ENCODE measurements around the gene MYOM3.

MYOM3 gene

GRCh38 chr1:24089743-24090555 lies 22.0 kb downstream of the MYOM3 start:
- DNase-seq (ENCODE audit: low read depth, low spot score): no peak
- TF ChIP-seq, protein P1, sequence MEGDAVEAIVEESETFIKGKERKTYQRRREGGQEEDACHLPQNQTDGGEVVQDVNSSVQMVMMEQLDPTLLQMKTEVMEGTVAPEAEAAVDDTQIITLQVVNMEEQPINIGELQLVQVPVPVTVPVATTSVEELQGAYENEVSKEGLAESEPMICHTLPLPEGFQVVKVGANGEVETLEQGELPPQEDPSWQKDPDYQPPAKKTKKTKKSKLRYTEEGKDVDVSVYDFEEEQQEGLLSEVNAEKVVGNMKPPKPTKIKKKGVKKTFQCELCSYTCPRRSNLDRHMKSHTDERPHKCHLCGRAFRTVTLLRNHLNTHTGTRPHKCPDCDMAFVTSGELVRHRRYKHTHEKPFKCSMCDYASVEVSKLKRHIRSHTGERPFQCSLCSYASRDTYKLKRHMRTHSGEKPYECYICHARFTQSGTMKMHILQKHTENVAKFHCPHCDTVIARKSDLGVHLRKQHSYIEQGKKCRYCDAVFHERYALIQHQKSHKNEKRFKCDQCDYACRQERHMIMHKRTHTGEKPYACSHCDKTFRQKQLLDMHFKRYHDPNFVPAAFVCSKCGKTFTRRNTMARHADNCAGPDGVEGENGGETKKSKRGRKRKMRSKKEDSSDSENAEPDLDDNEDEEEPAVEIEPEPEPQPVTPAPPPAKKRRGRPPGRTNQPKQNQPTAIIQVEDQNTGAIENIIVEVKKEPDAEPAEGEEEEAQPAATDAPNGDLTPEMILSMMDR (IDR thresholded peaks at IDR 0.05; ENCODE audit: low read depth, low read length): no peak
- H3K4me3 ChIP-seq (ENCODE audit: low read depth, low read length): no peak overlapping the region
- in situ Hi-C loops (cut with HindIII; ENCODE audit: low sequenced_read_pairs): no loop called here

GRCh38 chr1:24089027-24089742 lies 22.8 kb downstream of the MYOM3 start:
- TF ChIP-seq, protein P1 (IDR thresholded peaks at IDR 0.05; ENCODE audit: low read depth, low read length): no peak
- in situ Hi-C loops (cut with HindIII; ENCODE audit: low sequenced_read_pairs): no loop called here
- DNase-seq (ENCODE audit: low read depth, low spot score): no peak

DNA sequence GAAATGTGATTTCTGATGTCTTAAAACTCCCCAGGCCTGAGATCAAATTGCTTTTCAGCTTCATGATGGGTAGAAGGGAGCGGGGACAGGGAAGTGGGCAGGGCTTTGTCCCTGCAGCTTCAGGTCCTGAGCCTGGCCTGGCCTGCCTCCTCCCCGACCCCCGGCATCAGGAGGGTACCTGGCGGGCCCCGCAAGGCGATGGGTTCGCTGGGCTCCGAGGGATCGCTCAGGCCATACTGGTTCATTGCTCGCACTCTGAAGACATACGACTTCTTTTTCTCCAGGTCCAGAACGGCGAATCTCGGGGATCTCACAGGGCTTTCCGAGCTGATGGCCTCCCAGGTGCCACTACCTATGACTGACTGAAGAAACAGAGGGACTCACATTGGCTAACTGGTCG lies 25.5 kb downstream of the MYOM3 start:
- H3K4me3 ChIP-seq (ENCODE audit: low read depth, low read length): no peak overlapping the region
- in situ Hi-C loops (cut with HindIII; ENCODE audit: low sequenced_read_pairs): no loop called here
- no peak for DNase-seq (ENCODE audit: low read depth, low spot score)
- TF ChIP-seq, protein P1 (IDR thresholded peaks at IDR 0.05; ENCODE audit: low read depth, low read length): no peak

More at GRCh38 chr1:24089027-24089742, 22.8 kb downstream of the MYOM3 start:
- H3K4me3 ChIP-seq (ENCODE audit: low read depth, low read length): no peak overlapping the region

DNA sequence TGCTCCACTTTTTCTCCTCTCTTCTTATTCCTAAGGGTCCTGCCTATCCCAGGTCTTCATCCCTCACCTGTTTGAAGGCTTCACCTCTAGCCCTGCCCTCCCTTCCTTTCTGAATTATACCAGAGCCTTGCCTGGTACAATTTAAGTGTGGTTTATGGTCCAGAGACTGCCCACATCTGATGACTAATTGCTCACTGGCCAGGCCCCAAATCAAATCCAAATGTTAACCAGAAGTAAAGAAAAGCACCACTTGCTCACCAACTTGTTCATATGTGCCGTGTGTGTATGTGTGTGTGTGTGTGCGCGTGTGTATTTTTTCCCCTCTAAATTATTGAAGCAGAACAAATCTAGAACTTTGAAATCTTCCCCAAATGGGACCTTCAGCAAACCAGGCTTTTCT lies 26.4 kb downstream of the MYOM3 start:
- TF ChIP-seq, protein P1 (IDR thresholded peaks at IDR 0.05; ENCODE audit: low read depth, low read length): no peak
- peak; percentile 36 for DNase-seq (ENCODE audit: low read depth, low spot score)
- no peak overlapping the region for H3K4me3 ChIP-seq (ENCODE audit: low read depth, low read length)
- in situ Hi-C loops (cut with HindIII; ENCODE audit: low sequenced_read_pairs): no loop called here

DNA sequence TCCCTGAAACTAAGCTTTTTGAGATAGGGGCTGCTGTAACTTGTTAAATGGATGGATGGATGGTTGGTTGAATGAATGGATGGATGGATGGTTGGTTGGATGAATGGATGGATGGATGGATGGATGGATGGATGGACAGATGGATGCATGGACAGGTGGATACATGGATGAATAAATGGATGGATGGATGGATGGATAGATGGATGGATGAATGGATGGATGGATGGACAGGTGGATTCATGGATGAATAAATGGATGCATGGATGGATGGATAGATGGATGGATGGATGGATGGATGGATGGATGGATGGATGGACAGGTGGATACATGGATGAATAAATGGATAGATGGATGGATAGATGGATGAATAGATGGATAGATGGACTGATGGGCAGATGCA lies 26.9 kb downstream of the MYOM3 start:
- TF ChIP-seq, protein P1 (IDR thresholded peaks at IDR 0.05; ENCODE audit: low read depth, low read length): no peak
- in situ Hi-C loops (cut with HindIII; ENCODE audit: low sequenced_read_pairs): no loop called here
- no peak overlapping the region for H3K4me3 ChIP-seq (ENCODE audit: low read depth, low read length)
- no peak for DNase-seq (ENCODE audit: low read depth, low spot score)

- TF ChIP-seq, protein P1 (IDR thresholded peaks at IDR 0.05; ENCODE audit: low read depth, low read length): no peak
- in situ Hi-C loops (cut with HindIII; ENCODE audit: low sequenced_read_pairs): no loop called here
- no peak overlapping the region for H3K4me3 ChIP-seq (ENCODE audit: low read depth, low read length)
- DNase-seq (ENCODE audit: low read depth, low spot score): no peak
Observed at GRCh38 chr1:24084050-24084449, 27.9 kb downstream of the MYOM3 start.
